HG03520 (cell line): ENCODE results near the gene CUEDC1.

ENCODE experiments used
- ATAC-seq: cut with Tn5 transposase; IDR thresholded peaks from one replicate; pipeline ENCODE4 v1.9.1; 2021; ENCODE audit warnings: mild to moderate bottlenecking, moderate library complexity; ENCODE audit not compliant: unreplicated experiment

The CUEDC1 gene

GRCh38 chr17:57900991-57901743, 54.0 kb downstream of the CUEDC1 start:
- no peak for ATAC-seq

GRCh38 chr17:57899822-57900221, 55.4 kb downstream of the CUEDC1 start:
- ATAC-seq, result no peak

- ATAC-seq, result no peak
Observed at GRCh38 chr17:57899391-57899790, 55.8 kb downstream of the CUEDC1 start.

- ATAC-seq, result no peak
Observed at GRCh38 chr17:57898487-57899311, 56.5 kb downstream of the CUEDC1 start.

- ATAC-seq, result no peak
Observed at GRCh38 chr17:57895382-57896060, 59.7 kb downstream of the CUEDC1 start.

- no peak for ATAC-seq
Observed at GRCh38 chr17:57894848-57895247, 60.4 kb downstream of the CUEDC1 start.

GRCh38 chr17:57892820-57893595, 62.2 kb downstream of the CUEDC1 start:
- no peak for ATAC-seq

- ATAC-seq, result no peak
Observed at GRCh38 chr17:57892146-57892819, 62.9 kb downstream of the CUEDC1 start.

GRCh38 chr17:57890857-57891232, 64.4 kb downstream of the CUEDC1 start:
- ATAC-seq, result no peak

- ATAC-seq, result no peak
Observed at GRCh38 chr17:57889892-57890856, 65.0 kb downstream of the CUEDC1 start.

- no peak for ATAC-seq
Observed at GRCh38 chr17:57889252-57889651, 66.0 kb downstream of the CUEDC1 start.

- no peak for ATAC-seq
Observed at GRCh38 chr17:57888311-57889216, 66.6 kb downstream of the CUEDC1 start.

- no peak for ATAC-seq
Observed at GRCh38 chr17:57887161-57887560, 68.1 kb downstream of the CUEDC1 start.

GRCh38 chr17:57886020-57886419, 69.2 kb downstream of the CUEDC1 start:
- ATAC-seq, result no peak

- ATAC-seq, result no peak
Observed at GRCh38 chr17:57885148-57885915, 69.9 kb downstream of the CUEDC1 start.

- ATAC-seq, result no peak
Observed at GRCh38 chr17:57881783-57882351, 73.3 kb downstream of the CUEDC1 start.

GRCh38 chr17:57881143-57881542, 74.1 kb downstream of the CUEDC1 start:
- ATAC-seq, result no peak
